HEK293 (cell line): Measurements from ENCODE around the gene CLP1.

ENCODE experiments used
- CTCF ChIP-seq: fragments of 450-650 bp; formaldehyde crosslinking; IDR thresholded peaks from 2 replicates; pipeline ENCODE4 v1.5.1; 2016; ENCODE audit warnings: missing biosample characterization, missing genetic modification characterization
- HOXA7 ChIP-seq: sonication (generic); formaldehyde crosslinking; IDR thresholded peaks from 2 replicates; pipeline ENCODE4 v1.8.1; 2022; ENCODE audit warnings: missing genetic modification reagents, borderline replicate concordance
- TSHZ1 ChIP-seq: fragments of 450-650 bp; formaldehyde crosslinking; IDR thresholded peaks from 2 replicates; pipeline ENCODE4 v1.5.1; 2016; ENCODE audit warnings: missing biosample characterization, missing genetic modification characterization, borderline replicate concordance
- ZNF510 ChIP-seq: fragments of 450-650 bp; formaldehyde crosslinking; IDR thresholded peaks from 2 replicates; pipeline ENCODE4 v1.5.1; 2018; ENCODE audit warnings: mild to moderate bottlenecking, missing genetic modification characterization, missing biosample characterization; ENCODE audit not compliant: insufficient replicate concordance
- ZNF513 ChIP-seq: fragments of 450-650 bp; IDR thresholded peaks from 2 replicates; pipeline ENCODE4 v1.5.1; 2018; ENCODE audit warnings: missing biosample characterization, missing genetic modification characterization
- ZNF596 ChIP-seq: fragments of 450-650 bp; IDR thresholded peaks from 2 replicates; pipeline ENCODE4 v1.5.0; 2018; ENCODE audit warnings: missing biosample characterization, mild to moderate bottlenecking, missing genetic modification characterization, moderate library complexity
- ZNF777 ChIP-seq: fragments of 450-650 bp; formaldehyde crosslinking; IDR thresholded peaks from 2 replicates; pipeline ENCODE4 v1.5.1; 2017; ENCODE audit warnings: missing biosample characterization, missing genetic modification characterization, borderline replicate concordance

- TF ChIP-seq HOXA7 (CRISPR knock-in tag) (no peak), ZNF777 (tag by site-specific recombination) (no peak), CTCF (no peak), ZNF596 (tag by site-specific recombination) (no peak), ZNF513 (tag by site-specific recombination) (no peak), ZNF510 (tag by site-specific recombination) (no peak), TSHZ1 (tag by site-specific recombination) (no peak)
Observed at GRCh38 chr11:57616595-57616994, 41.0 kb upstream of the CLP1 start.
